HG03521 (cell line): ENCODE data around the gene TBC1D28.
"Not testable (repeated sequence)": the region's sequence is repeated elsewhere in the genome, so short reads cannot be mapped to it uniquely, and the experiment has no call there.

Experiments used
- ATAC-seq: cut with Tn5 transposase; IDR thresholded peaks from one replicate; pipeline ENCODE4 v1.9.1; 2021; ENCODE audit warnings: mild to moderate bottlenecking, moderate library complexity; ENCODE audit not compliant: unreplicated experiment

The TBC1D28 gene

DNA sequence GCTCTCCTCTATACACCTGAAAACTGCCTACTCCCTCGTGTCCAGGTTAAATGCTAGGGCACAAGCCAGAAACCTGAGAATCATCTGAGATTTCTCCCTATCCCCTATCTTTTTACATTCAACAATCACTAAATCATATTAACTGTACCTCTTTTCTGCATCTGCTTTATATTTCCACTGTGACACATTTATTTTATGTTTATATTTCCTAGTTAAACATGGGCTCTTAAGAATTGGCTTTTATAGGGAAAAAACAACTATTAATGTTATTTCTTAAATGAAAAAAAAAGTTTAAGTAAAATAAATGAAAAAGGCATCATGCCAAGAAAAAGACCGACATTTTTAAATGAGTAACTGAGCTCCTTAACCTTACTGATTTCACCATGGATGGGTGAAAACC is 26.6 kb downstream of the TBC1D28 start:
- not testable (repeated sequence) for ATAC-seq

DNA sequence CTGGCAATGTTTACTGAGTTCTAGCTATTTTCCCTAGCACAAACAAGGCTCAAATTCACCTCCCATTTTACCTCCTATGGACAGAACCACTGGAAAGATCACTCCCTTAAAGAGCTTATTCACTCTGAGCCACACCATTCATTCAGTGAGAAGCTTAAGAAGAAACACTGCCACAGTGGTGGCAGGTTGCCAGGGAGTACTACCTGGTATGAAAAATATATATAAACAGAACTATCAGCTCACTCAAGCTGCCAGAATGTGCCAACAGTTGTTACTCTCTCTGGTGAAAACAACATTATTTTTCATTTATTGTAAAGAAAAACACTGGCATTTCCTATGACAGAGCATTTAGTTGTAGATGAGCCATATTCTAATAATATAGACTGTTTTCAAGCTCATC is 31.2 kb downstream of the TBC1D28 start:
- ATAC-seq, result not testable (repeated sequence)

DNA sequence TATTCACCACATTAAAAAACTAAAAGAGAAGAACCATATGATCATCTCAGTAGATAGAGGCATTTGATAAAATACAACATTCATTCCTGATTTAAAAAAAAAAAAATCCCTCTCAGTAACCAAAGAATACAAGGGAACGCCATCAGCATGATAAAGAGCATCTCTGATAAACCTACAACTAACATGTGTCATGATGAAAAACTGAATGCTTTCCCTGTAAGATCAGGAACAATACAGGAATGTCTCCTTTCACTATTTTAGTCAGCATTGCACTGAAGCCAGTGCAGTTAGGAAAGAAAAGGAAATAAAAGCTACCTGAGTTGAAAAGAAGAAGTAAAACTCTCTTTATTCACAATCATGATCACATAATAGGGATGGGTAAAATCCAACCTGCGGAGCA is 51.1 kb downstream of the TBC1D28 start:
- ATAC-seq, result not testable (repeated sequence)
